ENCODE data around the gene GAS7.

GAS7 gene

GRCh38 chr17:10200016-10200415 lies 1.6 kb upstream of the GAS7 start:
- FAIRE-seq, result no peak

GRCh38 chr17:10197721-10198508 lies 491 bp downstream of the GAS7 start:
- no peak for FAIRE-seq

GRCh38 chr17:10197362-10197720 lies 1.1 kb downstream of the GAS7 start:
- no peak for FAIRE-seq

- FAIRE-seq, result no peak
Observed at GRCh38 chr17:10196941-10197340, 1.5 kb downstream of the GAS7 start.

- no peak for FAIRE-seq
Observed at GRCh38 chr17:10196384-10196895, 2.0 kb downstream of the GAS7 start.

GRCh38 chr17:10195090-10195805 lies 3.2 kb downstream of the GAS7 start:
- FAIRE-seq, result no peak

- FAIRE-seq, result no peak
Observed at GRCh38 chr17:10193632-10194031, 4.8 kb downstream of the GAS7 start.

- no peak for FAIRE-seq
Observed at GRCh38 chr17:10192972-10193371, 5.4 kb downstream of the GAS7 start.

- FAIRE-seq, result no peak
Observed at GRCh38 chr17:10192461-10192860, 5.9 kb downstream of the GAS7 start.

GRCh38 chr17:10187456-10187855 lies 10.9 kb downstream of the GAS7 start:
- FAIRE-seq, result no peak

- no peak for FAIRE-seq
Observed at GRCh38 chr17:10186771-10187410, 11.5 kb downstream of the GAS7 start.

GRCh38 chr17:10183931-10184930 lies 14.2 kb downstream of the GAS7 start:
- FAIRE-seq, result no peak

GRCh38 chr17:10182785-10183184 lies 15.6 kb downstream of the GAS7 start:
- FAIRE-seq, result no peak

GRCh38 chr17:10178506-10178991 lies 19.9 kb downstream of the GAS7 start:
- no peak for FAIRE-seq

GRCh38 chr17:10177913-10178505 lies 20.4 kb downstream of the GAS7 start:
- no peak for FAIRE-seq

GRCh38 chr17:10177131-10177912 lies 21.1 kb downstream of the GAS7 start:
- no peak for FAIRE-seq

GRCh38 chr17:10173913-10174312 lies 24.5 kb downstream of the GAS7 start:
- no peak for FAIRE-seq

- no peak for FAIRE-seq
Observed at GRCh38 chr17:10172778-10173177, 25.6 kb downstream of the GAS7 start.

- FAIRE-seq, result no peak
Observed at GRCh38 chr17:10172241-10172741, 26.1 kb downstream of the GAS7 start.

GRCh38 chr17:10171581-10171981 lies 26.8 kb downstream of the GAS7 start:
- FAIRE-seq, result no peak

- no peak for FAIRE-seq
Observed at GRCh38 chr17:10171122-10171571, 27.3 kb downstream of the GAS7 start.

Data from islet of Langerhans (tissue), 1 donor.